Esophagus (tissue), 2 donors: Measurements from ENCODE around the gene PLP2. TPM values are rescaled to one million over a fixed set of nuclear protein-coding genes. Genes with fewer than 3 reads are reported as not detected.

Experiments
- H3K27ac ChIP-seq, 2 donors: one replicate each; pipeline ENCODE4 v1.5.1; 2013; ENCODE audit warnings: low read depth in 2 of 2, mild to moderate bottlenecking in 2 of 2, inconsistent platforms in 1 of 2, low read length in 1 of 2, moderate library complexity in 1 of 2
- H3K27me3 ChIP-seq, 2 donors: one replicate each; pipeline ENCODE4 v1.6.1; 2013; ENCODE audit warnings: low read length in 2 of 2, control low read depth in 1 of 2, mild to moderate bottlenecking in 1 of 2; ENCODE audit not compliant: insufficient read depth in 2 of 2, control insufficient read depth in 1 of 2
- H3K36me3 ChIP-seq, 2 donors: one replicate each; pipeline ENCODE4 v1.6.1; 2013; ENCODE audit warnings: low read length in 1 of 2; ENCODE audit not compliant: control insufficient read depth in 2 of 2, insufficient read depth in 2 of 2
- H3K4me1 ChIP-seq, 2 donors: one replicate each; pipeline ENCODE4 v1.6.1; 2013; ENCODE audit warnings: low read length in 1 of 2; ENCODE audit not compliant: control insufficient read depth in 2 of 2, insufficient read depth in 2 of 2
- H3K4me3 ChIP-seq, 2 donors: one replicate each; pipeline ENCODE4 v1.5.1; 2013; ENCODE audit warnings: low read length in 2 of 2, mild to moderate bottlenecking in 2 of 2, low read depth in 1 of 2, moderate library complexity in 1 of 2
- H3K9me3 ChIP-seq, 2 donors: one replicate each; pipeline ENCODE4 v1.6.1; 2013; ENCODE audit warnings: mild to moderate bottlenecking in 2 of 2, low read depth in 1 of 2, low read length in 1 of 2, moderate library complexity in 1 of 2; ENCODE audit not compliant: control insufficient read depth in 2 of 2, insufficient read depth in 1 of 2
- WGBS, 2 donors: extraction: QIAGEN DNeasy Blood & Tissue Kit; methylation state at CpG; one replicate each; pipeline ENCODE4 v1.1.7; 2013; 5-methylcytosine and 5-hydroxymethylcytosine counted together
- polyA plus RNA-seq, 2 donors: library from polyadenylated mRNA; stranded (reverse); fragments of 200-250 nt; gene quantifications; one replicate each; pipeline ENCODE4 v1.2.3, GENCODE V29; 2013
- donor health status: healthy with polysubstance abuse.
- donor health status: Bipolar disorder and iron deficiency.

Gene PLP2
- polyA plus RNA-seq, 2 donors: 267 to 453 TPM

DNA sequence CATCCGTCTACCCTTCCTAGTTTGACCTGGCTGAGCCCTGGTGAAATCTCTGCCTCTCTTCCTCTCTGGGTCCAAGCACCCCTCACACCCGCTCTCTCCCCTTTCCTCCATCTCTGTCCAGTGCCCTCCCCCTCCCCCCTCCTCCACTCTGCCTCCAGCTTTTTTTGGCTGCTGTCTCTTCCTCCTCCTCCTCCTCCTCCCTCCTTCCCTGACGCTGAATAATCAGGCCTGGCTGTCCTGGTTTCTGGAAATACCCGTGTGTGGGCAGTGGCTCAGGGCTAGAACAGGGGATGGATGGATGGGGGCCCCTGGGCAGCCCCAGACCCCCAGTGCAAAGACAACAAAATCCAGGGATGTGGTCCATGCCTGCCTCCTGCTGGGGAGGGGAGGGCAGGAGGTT is 33.0 kb downstream of the PLP2 start:
- no peak overlapping the region for H3K4me3 ChIP-seq
- H3K36me3 ChIP-seq: no peaks in the 10 kb centered on the region
- no peaks in the 10 kb centered on the region for H3K4me1 ChIP-seq
- 49 to 50% methylated on average over 4 of the region's 4 CpGs for WGBS, 2 donors
- no peak overlapping the region for H3K27ac ChIP-seq
- no peaks in the 10 kb centered on the region for H3K27me3 ChIP-seq
- H3K9me3 ChIP-seq: no peaks in the 10 kb centered on the region

DNA sequence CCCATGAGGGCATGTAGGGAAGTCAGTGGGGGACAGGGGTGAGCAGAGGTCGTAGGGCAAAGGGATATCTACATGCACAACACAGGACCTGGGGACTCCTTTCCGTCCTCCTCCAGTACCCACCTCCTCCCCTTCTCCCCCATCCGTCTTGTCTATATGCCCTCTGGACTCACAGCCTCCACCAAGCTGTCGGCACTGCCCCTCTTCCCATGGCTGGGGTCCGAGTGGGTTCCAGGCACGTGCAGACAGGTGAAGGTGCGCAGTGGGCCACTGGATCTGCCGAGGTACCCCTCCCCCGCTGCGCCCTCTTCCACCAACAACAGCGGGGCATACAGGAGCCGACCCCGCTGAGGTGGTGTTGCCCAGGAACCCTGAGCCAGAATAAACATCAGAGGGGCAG is 33.7 kb downstream of the PLP2 start:
- H3K27me3 ChIP-seq: no peaks in the 10 kb centered on the region
- H3K4me1 ChIP-seq: no peaks in the 10 kb centered on the region
- H3K4me3 ChIP-seq: no peak overlapping the region
- H3K27ac ChIP-seq: no peak overlapping the region
- 75 to 79% methylated on average over 13 of the region's 13 CpGs for WGBS, 2 donors
- H3K36me3 ChIP-seq: no peaks in the 10 kb centered on the region
- no peaks in the 10 kb centered on the region for H3K9me3 ChIP-seq

GRCh38 chrX:49206543-49206942 is 34.8 kb downstream of the PLP2 start:
- no peaks in the 10 kb centered on the region for H3K36me3 ChIP-seq
- 74 to 80% methylated on average over 8 of the region's 8 CpGs for WGBS, 2 donors
- no peaks in the 10 kb centered on the region for H3K9me3 ChIP-seq
- H3K4me1 ChIP-seq: no peaks in the 10 kb centered on the region
- H3K27me3 ChIP-seq: no peaks in the 10 kb centered on the region
- H3K4me3 ChIP-seq: no peak overlapping the region
- no peak overlapping the region for H3K27ac ChIP-seq

- no peaks in the 10 kb centered on the region for H3K4me1 ChIP-seq
- H3K27ac ChIP-seq: no peak overlapping the region
- H3K27me3 ChIP-seq: no peaks in the 10 kb centered on the region
- H3K4me3 ChIP-seq: no peak overlapping the region
- no peaks in the 10 kb centered on the region for H3K36me3 ChIP-seq
- no peaks in the 10 kb centered on the region for H3K9me3 ChIP-seq
- 84 to 91% methylated on average over 5 of the region's 5 CpGs for WGBS, 2 donors
Measured at GRCh38 chrX:49208399-49208798, 36.7 kb downstream of the PLP2 start.

DNA sequence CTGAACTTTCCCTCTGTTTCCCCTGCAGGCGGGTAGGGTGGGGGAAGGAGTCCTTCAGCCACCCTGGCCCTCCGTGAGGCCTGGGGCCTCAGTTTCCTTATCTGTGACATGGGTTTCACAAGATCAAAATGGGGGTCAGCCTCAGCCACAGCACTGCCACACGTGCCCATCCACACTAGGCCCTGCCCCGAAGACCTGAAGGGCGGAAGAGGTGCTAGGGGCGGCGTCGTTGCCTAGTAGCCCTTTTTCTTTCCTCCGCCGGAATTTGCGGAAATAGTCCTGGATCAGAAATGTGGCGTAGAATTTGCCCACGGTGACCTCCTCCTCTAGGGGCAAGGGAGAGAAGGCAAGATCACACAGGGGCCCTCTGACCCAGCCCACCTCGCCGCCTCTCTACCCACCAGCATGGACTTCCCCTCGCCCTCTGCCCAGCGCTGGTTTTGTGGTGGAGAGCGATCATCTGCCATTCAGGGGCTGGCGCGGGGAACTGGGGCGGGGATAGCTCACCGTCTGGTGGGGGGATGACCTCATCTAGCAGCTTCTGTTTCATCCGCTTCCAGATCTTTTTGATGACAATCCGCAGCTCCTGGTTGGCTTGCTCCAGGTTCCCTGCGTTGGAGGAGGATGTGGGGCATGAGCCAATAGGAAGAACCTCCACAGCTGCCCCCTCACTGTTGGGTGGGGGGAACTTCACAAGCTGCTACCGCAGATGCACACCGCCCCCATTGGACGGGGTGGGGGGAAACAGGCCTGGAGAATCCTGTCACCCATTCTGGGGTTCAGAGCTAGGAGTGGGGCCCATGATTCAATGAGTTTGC is 37.9 kb downstream of the PLP2 start:
- H3K27me3 ChIP-seq: no peaks in the 10 kb centered on the region
- WGBS, 2 donors: 24 to 51% methylated on average over 28 of the region's 28 CpGs
- no peak overlapping the region for H3K27ac ChIP-seq
- H3K36me3 ChIP-seq: no peaks in the 10 kb centered on the region
- H3K9me3 ChIP-seq: no peaks in the 10 kb centered on the region
- H3K4me3 ChIP-seq: no peak overlapping the region
- H3K4me1 ChIP-seq: no peaks in the 10 kb centered on the region

DNA sequence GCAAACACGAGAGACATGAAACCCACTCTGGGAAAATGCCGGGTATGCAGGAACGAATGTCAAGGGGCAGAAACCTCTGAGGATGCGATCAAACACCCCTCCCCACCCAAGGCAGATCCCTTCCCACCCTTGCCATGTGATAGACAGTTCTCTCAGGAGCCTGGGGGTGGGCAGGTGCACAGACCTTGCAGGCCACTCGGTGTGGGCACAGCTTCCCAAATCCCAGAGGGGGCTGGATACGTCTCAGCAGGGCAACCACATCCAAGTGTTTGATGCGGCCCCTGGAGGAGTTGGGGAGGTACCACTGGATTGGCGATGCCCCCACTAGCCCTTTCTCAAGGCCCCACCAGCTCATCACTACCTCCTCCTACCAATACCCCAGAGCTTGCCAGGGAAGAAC is 38.7 kb downstream of the PLP2 start:
- Histone ChIP-seq H3K27ac (no peak overlapping the region), H3K4me1 (no peaks in the 10 kb centered on the region), H3K4me3 (no peak overlapping the region), H3K27me3 (no peaks in the 10 kb centered on the region), H3K36me3 (no peaks in the 10 kb centered on the region), H3K9me3 (no peaks in the 10 kb centered on the region)
- 70 to 72% methylated on average over 8 of the region's 8 CpGs for WGBS, 2 donors

DNA sequence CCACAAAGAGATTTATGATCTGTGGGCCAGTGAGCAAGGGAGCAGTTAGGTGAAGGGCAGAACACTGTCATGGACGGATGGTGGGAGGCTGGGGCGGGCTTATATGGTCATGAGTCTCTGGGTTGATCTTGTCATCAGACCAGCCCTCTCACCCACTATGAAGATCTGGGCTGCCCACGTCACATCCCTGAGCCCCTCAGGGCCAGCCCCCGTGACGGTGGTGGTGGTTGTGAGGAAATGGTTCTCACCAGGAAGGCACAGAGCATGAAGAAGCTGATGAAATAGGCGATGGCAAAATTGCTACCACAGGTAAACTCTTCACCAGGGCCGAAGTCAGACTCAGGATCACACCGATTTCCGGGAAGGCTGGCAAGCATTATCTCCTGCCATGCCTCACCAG is 39.4 kb downstream of the PLP2 start:
- no peaks in the 10 kb centered on the region for H3K36me3 ChIP-seq
- H3K27ac ChIP-seq: no peak overlapping the region
- no peaks in the 10 kb centered on the region for H3K4me1 ChIP-seq
- WGBS, 2 donors: 84 to 89% methylated on average over 9 of the region's 9 CpGs
- no peak overlapping the region for H3K4me3 ChIP-seq
- no peaks in the 10 kb centered on the region for H3K27me3 ChIP-seq
- no peaks in the 10 kb centered on the region for H3K9me3 ChIP-seq

DNA sequence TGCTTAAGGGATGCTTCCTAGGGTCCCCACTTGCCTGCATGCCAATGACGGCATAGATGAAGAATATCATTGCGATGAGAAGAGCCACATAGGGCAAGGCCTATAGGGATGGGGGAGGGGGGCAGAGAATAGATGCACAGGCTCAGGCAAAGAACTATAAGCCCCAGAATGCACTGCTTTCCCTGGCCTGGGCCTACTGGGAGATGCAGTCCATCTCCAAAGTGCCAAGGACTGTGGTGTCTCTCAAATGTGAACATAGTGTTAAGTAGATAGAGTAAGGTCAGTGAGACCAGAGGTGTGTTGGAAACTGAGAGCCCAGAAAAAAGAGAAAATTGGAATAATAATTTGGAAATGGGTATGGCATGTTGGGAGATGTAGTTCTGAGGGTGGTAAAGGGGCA is 40.5 kb downstream of the PLP2 start:
- Histone ChIP-seq H3K36me3 (no peaks in the 10 kb centered on the region), H3K4me1 (no peaks in the 10 kb centered on the region), H3K27me3 (no peaks in the 10 kb centered on the region), H3K27ac (no peak overlapping the region), H3K4me3 (no peak overlapping the region), H3K9me3 (no peaks in the 10 kb centered on the region)
- 83 to 94% methylated on average over 2 of the region's 2 CpGs for WGBS, 2 donors

- WGBS, 2 donors: 36 to 81% methylated on average over 1 of the region's 1 CpG
- H3K4me1 ChIP-seq: no peaks in the 10 kb centered on the region
- H3K9me3 ChIP-seq: no peaks in the 10 kb centered on the region
- H3K4me3 ChIP-seq: no peak overlapping the region
- H3K27ac ChIP-seq: no peak overlapping the region
- no peaks in the 10 kb centered on the region for H3K27me3 ChIP-seq
- no peaks in the 10 kb centered on the region for H3K36me3 ChIP-seq
Measured at GRCh38 chrX:49212861-49213260, 41.2 kb downstream of the PLP2 start.

DNA sequence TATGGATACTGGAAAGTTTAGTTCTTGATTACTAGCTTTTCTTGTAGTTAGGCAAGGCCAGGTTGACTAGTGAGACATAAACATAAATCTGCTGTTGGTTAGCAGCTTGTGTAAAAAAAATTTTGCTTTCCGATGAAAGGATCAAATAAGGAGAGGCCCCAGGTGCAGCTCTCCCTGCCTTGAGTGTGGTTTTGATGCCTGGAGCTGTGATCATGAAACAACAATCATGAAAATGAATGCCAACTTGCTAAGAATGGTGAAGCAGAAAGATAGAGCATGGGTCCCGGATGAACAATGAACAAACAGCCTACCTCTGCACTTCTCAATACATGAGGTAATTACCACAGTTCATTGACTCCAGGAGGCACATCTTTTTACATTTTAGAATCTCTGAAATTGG is 42.7 kb downstream of the PLP2 start:
- WGBS, 2 donors: 69 to 87% methylated on average over 2 of the region's 2 CpGs
- no peaks in the 10 kb centered on the region for H3K27me3 ChIP-seq
- no peaks in the 10 kb centered on the region for H3K9me3 ChIP-seq
- no peaks in the 10 kb centered on the region for H3K4me1 ChIP-seq
- H3K27ac ChIP-seq: no peak overlapping the region
- H3K4me3 ChIP-seq: no peak overlapping the region
- no peaks in the 10 kb centered on the region for H3K36me3 ChIP-seq
